ENCODE data around the gene KYNU.
"Not testable (repeated sequence)": the region's sequence is repeated elsewhere in the genome, so short reads cannot be mapped to it uniquely, and the experiment has no call there.

KYNU gene

DNA sequence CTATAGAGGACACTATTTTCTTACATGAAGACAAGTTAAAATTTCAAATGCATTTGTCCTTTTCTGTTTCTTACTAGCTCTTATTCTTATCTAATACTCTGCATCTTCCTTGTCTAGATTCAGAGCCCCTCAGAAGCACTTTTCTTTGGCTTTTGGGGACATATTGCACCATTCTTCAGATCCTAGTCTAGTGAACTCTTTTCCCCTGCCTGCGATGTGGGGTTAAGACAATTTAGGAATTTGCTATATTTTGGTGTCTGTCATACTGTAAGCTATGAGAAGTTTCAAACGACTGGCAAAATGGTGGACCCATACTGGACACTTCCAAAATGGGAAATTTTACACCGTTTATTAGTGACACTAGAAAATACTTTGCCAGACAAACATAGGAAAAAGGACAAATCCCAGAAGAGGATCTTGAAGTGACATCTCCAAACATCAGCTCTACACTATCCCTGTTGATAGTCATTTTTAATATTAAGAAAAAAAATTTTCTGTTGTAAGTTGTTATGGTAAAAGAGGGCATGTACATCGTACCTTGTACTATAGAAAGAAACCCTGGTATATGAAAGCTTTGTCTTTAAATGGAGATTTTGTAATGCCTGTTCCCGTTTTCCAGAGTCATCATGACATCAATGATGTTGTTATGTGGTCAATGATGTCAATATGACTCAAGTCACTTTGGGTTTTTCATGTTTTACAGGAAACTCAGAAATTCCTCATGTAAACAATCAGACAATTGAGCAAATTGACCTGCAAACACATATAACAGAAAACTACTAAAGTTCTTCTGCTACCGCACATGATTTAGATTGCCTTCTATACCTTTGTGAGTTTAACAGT is 4.4 kb upstream of the KYNU start:
- no peak for DNase-seq

DNA sequence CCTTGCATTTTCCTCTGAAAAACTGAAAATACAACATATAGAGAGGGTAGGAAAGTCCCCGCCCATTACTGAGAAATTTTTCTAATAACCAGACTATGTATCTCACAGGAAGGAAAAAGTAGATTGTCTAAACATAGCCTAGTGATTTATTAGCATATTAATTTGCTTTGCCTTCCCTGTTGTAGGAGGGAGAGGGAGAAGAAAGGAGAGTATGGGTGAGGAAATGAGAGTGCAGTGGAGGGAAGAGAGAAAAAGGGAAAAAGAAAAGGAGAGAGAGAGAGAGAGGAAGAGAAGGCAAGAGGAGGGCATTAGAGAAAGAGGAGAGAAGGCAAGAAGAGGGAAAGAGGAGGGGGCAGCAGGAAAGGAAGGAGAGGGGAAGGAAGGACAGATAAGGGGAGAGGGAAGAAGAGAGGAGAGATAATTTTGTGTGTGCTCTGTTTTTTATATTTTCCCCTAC is 3.6 kb upstream of the KYNU start:
- no peak for DNase-seq

DNA sequence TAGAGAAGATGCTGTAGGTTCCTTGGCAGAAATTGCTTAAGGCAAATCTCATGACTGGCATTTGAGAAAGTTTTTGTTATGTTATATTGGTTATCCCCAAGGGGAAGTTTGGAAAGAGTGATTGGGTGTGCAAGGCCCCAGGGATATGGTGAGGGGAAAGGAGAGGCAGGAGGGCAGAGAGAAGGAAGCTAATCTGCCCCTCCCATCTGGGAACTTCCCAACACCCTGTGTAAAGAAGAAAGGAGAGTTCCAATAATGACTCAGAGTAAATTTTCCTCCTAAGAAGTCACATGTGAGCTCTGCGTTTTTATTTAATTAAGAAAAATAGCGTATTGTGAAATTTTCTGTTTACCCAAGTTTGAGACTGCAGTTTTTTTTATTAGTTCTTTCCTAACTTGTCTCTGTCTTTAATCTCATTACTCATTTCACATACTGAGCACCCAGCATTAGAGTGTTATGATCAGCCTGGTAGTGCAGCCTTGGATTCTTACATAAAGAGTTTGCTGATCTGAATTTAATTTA is 3.1 kb upstream of the KYNU start:
- no peak for DNase-seq

DNA sequence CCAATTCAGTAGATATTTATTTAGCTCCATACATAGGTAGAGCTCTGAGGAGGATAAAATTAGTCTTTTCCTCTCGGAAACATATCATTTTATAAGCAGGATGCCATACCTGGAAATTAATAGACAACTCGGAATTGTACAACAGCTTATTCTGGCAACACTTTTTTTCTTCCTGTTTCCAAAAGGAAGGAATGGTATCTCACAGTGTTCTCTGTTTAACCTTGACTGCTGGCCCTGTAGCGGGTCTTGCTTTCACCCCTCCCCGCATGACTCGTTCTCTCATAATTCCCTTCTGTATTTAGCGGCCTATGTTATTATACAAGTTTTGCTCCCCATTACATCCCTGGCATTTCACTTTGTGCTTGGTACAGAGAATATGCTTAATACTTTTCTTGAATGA is 2.5 kb upstream of the KYNU start:
- no peak for DNase-seq

DNA sequence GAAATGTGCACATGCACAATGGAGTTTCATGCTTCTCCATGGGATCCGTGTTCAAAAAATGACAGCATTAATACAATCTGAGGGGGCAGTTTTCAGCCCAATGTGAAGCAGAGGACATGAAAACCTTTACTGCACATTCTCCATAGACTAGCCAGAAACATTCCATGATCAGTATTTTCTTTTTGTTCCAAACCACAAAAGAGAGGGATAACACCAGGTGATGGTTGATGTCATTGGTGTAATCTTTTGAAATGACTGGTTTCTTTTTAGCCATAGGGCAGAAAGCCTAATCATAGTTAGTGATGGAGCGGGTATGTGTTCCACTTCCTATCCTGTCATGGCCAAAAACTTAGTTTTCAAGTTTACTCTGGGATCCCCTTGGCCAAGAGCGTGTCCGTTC is 1.8 kb upstream of the KYNU start:
- DNase-seq: no peak

DNA sequence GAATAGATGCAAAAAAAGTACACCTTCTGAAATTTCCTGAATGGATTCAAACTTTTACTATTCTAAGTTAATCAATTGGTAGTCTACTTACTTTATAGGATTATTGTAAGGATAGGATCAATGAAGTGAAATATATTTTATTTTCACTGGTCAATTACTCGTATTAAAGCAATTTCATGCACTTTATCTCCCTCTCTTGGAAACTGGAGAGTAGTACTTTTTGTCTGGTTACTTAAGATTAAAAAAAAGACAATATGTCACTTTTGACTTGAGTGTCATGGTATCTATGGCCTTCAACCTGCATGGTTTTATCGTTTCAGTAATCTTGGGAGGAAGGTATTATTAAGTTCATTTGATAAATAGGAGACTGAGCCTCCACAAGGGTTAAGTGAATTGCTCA is 1.0 kb upstream of the KYNU start:
- DNase-seq: no peak

DNA sequence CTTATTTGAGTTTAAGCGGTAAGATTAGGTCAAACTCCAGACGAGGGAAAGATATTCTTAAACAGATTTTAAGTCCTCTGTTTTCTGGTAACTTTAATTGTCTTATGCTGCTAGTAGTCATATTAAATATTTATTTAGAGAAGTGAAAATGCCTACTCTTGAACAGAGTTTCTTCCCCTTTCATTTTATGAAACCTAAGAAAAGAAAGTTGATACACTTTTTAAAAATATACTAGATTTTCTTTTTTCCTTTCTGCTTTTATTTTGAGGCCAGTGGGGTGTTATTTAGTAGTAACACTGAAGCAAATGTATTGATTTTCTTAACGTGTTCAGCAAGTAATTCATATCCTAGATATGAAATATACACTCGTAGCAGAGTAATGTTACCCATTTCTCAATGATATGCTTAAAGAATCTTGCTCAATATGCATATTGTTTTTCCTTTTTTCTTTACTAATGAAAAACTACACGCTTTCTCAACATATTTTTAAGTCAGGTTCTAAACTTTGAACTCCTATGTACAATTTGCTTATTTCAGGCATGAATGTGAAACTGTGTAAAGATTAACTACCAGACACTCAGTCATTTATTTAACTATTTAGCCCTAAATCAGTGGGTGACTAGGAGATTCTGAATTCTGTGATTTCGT is 691 bp downstream of the KYNU start:
- DNase-seq: no peak

DNA sequence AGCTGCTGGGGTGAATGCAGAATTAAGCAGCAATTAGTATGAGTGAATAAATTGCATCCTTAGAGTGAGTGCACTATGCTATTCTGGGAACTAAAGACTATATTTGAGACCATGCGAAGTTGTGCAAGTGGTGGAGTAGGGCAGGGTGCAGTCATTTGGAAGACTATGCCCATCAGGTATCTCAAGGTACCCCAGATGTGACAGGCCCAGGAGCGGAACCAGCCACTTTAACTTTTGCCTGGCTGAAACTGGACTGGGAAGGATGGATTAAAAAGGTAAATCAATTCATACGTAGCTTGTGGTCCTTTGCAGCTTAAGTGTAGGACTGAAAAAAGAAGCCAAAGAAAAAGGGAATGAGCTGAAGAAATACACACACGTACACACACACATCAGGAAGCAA is 1.7 kb downstream of the KYNU start:
- no peak for DNase-seq

DNA sequence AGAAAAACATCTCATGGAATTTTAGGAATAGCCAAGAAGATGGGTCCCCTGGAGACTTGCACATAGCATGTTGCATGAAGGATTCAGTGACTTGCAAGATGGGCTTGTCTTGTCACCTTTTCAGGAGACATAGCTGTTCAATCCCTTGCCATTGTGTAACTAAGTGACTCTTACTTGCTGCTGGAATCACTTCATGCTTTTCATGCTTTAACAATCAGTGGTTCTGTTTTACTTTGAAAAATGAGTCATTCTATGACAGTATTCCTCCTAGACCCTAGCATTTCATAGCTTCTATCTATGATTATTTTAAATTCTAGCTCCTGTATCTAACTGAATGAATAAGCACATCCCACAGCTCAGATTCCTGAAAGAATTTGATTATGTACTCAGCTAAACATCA is 2.8 kb downstream of the KYNU start:
- no peak for DNase-seq

DNA sequence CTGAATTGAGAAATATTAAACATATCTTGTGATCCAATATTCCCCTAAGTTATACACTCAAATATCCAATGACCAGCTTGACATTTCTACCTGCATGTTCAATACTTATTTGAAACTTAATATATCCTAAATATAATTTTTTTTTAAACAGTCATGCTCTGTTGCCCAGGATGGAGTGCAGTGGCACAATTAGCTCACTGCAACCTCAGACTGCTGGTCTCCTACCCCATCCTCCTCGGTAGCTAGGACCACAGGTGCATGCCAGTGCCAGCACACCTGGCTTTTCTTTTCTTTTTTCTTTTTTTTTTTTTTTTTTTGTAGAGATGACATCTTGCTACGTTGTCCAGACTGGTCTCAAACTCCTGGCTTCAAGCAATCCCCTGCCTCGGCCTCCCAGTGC is 4.2 kb downstream of the KYNU start:
- DNase-seq: no peak

DNA sequence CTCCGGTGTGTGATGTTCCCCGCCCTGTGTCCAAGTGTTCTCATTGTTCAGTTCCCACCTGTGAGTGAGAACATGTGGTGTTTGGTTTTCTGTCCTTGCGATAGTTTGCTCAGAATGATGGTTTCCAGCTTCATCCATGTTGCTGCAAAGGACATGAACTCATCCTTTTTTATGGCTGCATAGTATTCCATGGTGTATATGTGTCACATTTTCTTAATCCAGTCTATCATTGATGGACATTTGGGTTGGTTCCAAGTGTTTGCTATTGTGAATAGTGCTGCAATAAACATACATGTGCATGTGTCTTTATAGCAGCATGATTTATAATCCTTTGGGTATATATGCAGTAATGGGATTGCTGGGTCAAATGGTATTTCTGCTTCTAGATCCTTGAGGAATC is 5.0 kb downstream of the KYNU start:
- DNase-seq: not testable (repeated sequence)

DNA sequence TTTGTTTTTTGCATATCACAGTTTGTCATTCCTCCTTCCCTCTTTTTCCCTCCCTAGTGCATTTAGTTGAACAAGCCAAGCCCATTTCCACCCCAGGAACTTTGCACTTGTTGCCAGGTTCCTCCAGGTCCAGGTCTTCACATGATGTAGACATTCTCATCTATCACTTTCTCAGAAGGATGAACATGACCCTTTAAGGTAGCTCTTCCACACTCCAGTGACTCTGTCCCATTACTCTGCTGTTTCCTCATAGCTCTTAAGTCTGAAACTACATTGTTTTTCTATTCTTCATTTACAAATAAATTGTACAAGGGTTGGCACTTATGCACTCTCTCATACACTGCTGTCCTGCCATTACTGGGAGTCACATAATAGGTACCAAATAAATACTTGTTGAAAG is 6.1 kb downstream of the KYNU start:
- no peak for DNase-seq

DNA sequence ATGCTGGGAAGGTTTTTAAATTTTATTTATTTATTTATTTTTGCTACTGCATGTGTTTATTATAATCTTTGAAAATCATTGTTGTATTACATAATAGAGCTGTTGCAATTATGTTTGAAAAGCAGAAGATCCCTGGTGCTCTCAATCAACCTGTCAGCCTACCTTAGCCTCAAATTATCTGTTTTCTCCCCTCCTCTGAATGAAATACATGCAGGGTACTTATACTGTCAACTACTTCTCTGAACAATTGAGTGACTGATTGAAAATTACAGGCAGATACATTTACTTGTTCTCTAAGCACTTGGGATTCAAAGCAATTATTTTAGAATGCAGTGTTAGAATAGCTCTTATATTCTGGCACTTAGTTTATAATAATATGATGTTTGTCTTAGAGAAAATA is 8.1 kb downstream of the KYNU start:
- DNase-seq: no peak

DNA sequence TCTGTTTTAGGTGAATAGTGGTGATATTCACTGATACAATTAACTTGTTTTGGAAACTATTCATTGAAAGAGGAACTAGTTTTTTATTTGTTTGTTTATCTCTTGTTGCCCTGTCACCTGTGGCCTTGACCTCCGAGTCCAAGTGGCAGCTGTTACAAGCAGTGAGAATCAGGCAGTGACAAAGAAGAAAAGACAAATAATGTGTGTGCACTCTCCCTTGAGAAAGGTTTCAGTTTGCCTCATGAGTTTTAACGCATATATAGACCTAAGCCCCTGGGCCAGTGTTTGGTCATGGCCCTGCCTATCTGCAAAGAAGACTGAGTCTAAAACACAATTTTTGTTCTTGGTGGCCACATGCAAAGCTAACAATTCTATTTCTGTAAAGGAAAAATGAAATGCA is 15.3 kb downstream of the KYNU start:
- no peak for DNase-seq

DNA sequence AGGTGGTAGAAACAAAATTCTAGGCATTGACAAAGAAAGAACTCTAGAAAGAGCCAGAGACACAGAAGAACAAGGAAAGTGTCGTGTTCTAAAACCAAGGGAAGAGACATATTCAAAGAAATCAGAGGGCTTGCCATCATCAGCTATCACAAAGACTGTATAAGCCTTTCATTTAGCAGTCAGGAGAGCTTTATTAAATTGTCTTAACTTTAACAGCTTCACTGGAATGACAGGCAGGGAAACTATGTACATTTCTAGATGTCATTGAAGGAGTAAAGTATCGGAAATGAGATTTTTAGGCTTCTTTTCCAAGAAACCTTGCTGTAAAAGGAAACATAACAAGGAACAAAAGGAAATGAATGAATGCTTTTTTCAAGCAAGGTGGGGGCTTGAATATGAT is 15.8 kb downstream of the KYNU start:
- DNase-seq: no peak

DNA sequence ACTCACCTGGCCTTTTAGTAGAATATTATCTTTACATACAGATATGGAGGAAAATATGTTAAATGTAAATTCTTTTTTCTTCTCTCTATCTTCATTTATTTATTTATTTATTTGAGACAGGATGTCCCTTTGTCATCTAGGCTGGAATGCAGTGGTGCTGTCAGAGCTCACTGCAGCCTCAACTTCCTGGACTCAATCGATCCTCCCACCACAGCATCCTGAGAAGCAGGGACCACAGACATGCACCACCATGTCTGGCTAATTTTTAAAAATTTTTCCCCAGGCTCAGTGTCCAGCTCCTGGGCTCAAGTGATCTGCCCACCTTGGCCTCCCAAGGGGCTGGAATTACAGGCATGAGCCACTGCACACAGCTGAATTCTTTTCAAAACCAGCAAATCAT is 20.3 kb downstream of the KYNU start:
- no peak for DNase-seq

DNA sequence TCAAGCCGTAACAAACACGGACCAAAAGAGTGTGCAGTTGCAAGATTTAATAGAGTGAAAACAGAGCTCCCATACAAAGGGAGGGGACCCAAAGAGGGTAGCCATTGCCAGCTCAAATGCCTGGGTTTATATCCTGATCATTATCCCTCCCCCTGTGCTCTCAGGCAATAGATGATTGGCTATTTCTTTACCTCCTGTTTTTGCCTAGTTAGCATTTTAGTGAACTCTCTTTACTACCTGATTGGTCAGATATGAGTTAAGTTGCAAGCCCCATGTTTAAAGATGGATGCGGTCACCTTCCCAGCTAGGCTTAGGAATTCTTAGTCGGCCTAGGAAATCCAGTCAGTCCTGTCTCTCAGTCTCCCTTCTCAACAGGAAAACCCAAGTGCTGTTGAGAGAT is 22.9 kb downstream of the KYNU start:
- not testable (repeated sequence) for DNase-seq

DNA sequence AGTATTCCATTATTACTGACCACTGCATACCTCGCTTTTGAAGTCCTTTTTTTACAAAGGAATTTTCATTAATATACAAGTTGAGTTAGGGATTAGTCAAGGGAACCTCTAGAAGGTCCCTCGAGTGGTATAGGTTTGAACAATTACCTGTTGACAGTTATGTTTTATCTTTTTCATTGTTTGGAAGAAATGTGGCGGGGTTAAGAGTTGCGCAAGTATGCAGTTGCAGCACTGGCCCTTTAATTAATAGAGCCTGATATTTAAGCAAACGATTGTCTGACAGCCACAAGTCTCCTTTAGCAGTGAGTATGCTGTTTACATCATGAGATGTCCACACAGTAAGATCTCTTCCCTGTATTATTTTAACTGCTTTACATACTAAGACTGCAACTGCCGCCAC is 24.3 kb downstream of the KYNU start:
- no peak for DNase-seq

DNA sequence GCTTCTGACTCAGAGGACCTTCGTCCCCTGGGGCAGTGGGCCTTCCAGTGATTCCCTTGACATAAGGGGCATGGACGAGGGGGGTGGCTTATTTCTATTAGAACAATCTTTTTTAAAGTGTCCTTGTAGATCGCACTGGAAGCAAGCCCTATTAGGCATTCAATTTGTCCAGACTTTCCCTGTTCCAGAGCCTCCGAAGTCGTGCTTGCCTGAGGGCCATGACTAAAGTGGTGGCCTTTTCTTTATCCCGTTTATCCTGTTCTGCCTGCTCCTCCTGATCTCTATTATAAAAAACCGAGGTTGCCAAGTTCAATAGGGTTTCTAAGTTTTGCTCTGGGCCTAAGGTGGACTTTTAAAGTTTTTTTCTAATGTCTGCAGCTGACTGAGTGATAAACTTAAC is 26.3 kb downstream of the KYNU start:
- not testable (repeated sequence) for DNase-seq

DNA sequence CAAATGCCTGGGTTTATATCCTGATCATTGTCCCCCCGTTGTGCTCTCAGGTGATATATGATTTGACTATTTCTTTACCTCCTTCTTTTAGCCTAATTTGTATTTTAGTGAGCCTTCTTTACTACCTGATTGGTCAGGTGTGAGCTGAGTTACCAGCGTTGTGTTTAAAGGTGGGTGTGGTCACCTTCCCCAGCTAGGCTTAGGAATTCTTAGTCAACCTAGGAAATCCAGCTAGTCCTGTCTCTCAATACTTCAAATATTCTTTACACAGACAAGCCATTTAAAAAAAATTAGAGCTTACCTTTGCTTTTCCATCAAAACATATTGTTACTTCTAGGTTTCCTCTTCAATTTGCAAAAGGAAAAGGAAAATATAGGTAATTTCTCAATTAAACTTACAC is 30.2 kb downstream of the KYNU start:
- DNase-seq: no peak

DNA sequence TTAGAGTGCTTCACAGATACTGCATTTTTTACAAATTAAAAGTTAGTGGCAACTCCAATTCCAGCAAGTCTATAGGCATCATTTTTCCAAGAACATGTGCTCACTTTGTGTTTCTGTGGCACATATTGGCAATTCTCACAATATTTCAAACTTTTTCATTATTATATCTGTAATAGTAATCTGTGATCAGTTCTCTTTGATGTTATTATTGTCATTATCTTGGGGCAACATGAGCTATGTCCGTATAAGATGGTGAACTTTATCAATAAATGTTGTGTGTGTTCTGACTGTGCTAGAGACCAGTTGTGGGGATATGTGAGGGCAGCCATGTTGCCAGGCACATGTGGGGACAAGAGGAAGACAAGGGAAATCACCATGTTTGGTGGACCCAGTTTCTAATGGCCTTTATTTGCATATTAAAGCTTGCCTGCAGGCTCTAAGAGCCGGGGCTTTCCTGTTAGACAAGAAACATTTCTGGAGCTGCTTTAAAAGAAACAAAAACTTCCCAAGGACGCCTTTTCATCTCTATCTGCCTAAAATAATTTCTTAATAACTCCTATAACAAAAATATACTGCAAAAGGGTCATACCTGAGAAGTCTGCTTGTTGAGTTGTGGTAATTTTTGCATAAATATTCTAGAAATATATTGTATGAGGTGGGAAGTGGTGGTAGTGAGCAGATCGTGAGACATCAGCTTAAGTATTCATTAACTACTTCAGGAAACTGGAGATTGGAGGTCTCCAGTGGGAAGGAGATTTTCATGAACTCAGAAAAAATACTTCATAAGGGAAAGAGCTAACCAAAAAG is 37.2 kb downstream of the KYNU start:
- DNase-seq: no peak

DNA sequence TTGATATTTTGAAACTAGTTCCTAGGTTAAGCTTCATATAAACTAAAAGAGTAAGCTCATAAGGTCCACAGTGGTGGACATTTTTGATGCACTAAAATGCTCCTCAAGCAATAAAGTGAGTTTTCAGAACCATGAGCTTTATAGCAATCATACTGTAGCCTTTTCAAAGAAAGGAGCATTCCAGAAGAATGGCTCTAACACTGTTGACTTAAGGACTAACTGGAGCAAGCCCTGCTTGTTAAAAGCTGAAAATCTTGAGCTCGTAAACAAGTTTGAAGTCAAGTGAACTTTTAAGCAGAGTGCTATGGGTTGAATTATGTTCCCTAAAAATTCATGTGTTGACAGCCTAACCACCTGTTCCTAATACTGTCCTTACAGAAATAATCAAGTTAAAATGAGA is 38.0 kb downstream of the KYNU start:
- DNase-seq: no peak

DNA sequence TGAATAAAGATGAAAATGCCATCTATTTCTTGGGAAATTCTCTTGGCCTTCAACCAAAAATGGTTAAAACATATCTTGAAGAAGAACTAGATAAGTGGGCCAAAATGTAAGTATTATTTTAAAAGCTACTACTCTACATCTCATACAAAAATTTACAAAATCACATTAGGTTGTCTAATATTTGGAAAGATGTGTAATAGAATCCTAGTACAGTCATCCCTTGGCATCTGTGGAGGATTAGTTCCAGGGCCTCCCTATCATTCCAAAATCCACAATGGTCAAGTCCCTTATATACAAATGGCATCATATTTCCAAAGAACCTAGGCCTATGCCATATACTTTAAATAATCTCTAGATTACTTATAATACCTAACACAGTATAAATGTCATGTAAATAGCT is 41.2 kb downstream of the KYNU start:
- no peak for DNase-seq

All from C1 segment of cervical spinal cord (tissue), 14 donors.